ENCODE measurements around the gene WDFY3.

WDFY3 gene

GRCh38 chr4:84966382-84967242, at the start of gene WDFY3:
Gene WDFY3 (minus strand): TSS chr4:84966690. CDS start chr4:84860591, 106,099 bp downstream.
- no CpG with 5 or more reads among the region's 58 CpGs for WGBS (ENCODE audit: insufficient coverage, insufficient read length)
- no peaks in the 10 kb centered on the region for H3K9me3 ChIP-seq (ENCODE audit: control insufficient read depth, insufficient read depth, low read length)
- H3K4me1 ChIP-seq (ENCODE audit: control insufficient read depth, insufficient read depth, low read length), result 0 out of 2 replicates have a peak, but pooled peaks cover under 1% of the 10 kb centered on the region
- H3K27ac ChIP-seq (ENCODE audit: low read length), result no peak within 1 kb of the TSS
- peak within 1 kb of the TSS; percentile 63; the same call in 1 of the 2 replicates for H3K4me3 ChIP-seq (ENCODE audit: low read length)
- H3K27me3 ChIP-seq (ENCODE audit: control insufficient read depth, insufficient read depth, low read length), result no peaks in the 10 kb centered on the region
- no peaks in the 10 kb centered on the region for H3K36me3 ChIP-seq (ENCODE audit: control insufficient read depth, insufficient read depth, low read length)
- DNase-seq (ENCODE audit: low read depth, low spot score), result peak; percentile 73

- DNase-seq (ENCODE audit: low read depth, low spot score), result no peak
- no peaks in the 10 kb centered on the region for H3K9me3 ChIP-seq (ENCODE audit: control insufficient read depth, insufficient read depth, low read length)
- H3K27ac ChIP-seq (ENCODE audit: low read length), result no peak overlapping the region
- WGBS (ENCODE audit: insufficient coverage, insufficient read length), result no CpG with 5 or more reads among the region's 2 CpGs
- H3K4me3 ChIP-seq (ENCODE audit: low read length), result no peak overlapping the region
- no peaks in the 10 kb centered on the region for H3K4me1 ChIP-seq (ENCODE audit: control insufficient read depth, insufficient read depth, low read length)
- H3K27me3 ChIP-seq (ENCODE audit: control insufficient read depth, insufficient read depth, low read length), result no peaks in the 10 kb centered on the region
- no peaks in the 10 kb centered on the region for H3K36me3 ChIP-seq (ENCODE audit: control insufficient read depth, insufficient read depth, low read length)
These were observed 39.4 kb upstream of the WDFY3 start for GRCh38 chr4:85005865-85006377.

GRCh38 chr4:85000343-85000742, 33.9 kb upstream of the WDFY3 start:
- Histone ChIP-seq H3K27me3 (ENCODE audit: control insufficient read depth, insufficient read depth, low read length) (no peaks in the 10 kb centered on the region), H3K27ac (ENCODE audit: low read length) (no peak overlapping the region), H3K4me3 (ENCODE audit: low read length) (no peak overlapping the region), H3K36me3 (ENCODE audit: control insufficient read depth, insufficient read depth, low read length) (no peaks in the 10 kb centered on the region), H3K4me1 (ENCODE audit: control insufficient read depth, insufficient read depth, low read length) (no peaks in the 10 kb centered on the region), H3K9me3 (ENCODE audit: control insufficient read depth, insufficient read depth, low read length) (no peaks in the 10 kb centered on the region)
- 100% methylated on average over 2 of the region's 3 CpGs for WGBS (ENCODE audit: insufficient coverage, insufficient read length)
- no peak for DNase-seq (ENCODE audit: low read depth, low spot score)

- no peak overlapping the region for H3K4me3 ChIP-seq (ENCODE audit: low read length)
These were observed 28.9 kb upstream of the WDFY3 start for GRCh38 chr4:84995386-84995785.

GRCh38 chr4:84994280-84994679, 27.8 kb upstream of the WDFY3 start:
- Histone ChIP-seq H3K27ac (ENCODE audit: low read length) (no peak overlapping the region), H3K27me3 (ENCODE audit: control insufficient read depth, insufficient read depth, low read length) (no peaks in the 10 kb centered on the region), H3K9me3 (ENCODE audit: control insufficient read depth, insufficient read depth, low read length) (no peaks in the 10 kb centered on the region), H3K36me3 (ENCODE audit: control insufficient read depth, insufficient read depth, low read length) (no peaks in the 10 kb centered on the region), H3K4me1 (ENCODE audit: control insufficient read depth, insufficient read depth, low read length) (no peaks in the 10 kb centered on the region), H3K4me3 (ENCODE audit: low read length) (no peak overlapping the region)
- WGBS (ENCODE audit: insufficient coverage, insufficient read length), result no CpG with 5 or more reads among the region's 3 CpGs
- no peak for DNase-seq (ENCODE audit: low read depth, low spot score)

More at GRCh38 chr4:84995386-84995785, 28.9 kb upstream of the WDFY3 start:
- no CpG with 5 or more reads among the region's 3 CpGs for WGBS (ENCODE audit: insufficient coverage, insufficient read length)
- Histone ChIP-seq H3K27me3 (ENCODE audit: control insufficient read depth, insufficient read depth, low read length) (no peaks in the 10 kb centered on the region), H3K4me1 (ENCODE audit: control insufficient read depth, insufficient read depth, low read length) (no peaks in the 10 kb centered on the region), H3K9me3 (ENCODE audit: control insufficient read depth, insufficient read depth, low read length) (no peaks in the 10 kb centered on the region), H3K36me3 (ENCODE audit: control insufficient read depth, insufficient read depth, low read length) (no peaks in the 10 kb centered on the region), H3K27ac (ENCODE audit: low read length) (no peak overlapping the region)
- DNase-seq (ENCODE audit: low read depth, low spot score), result no peak

- Histone ChIP-seq H3K4me3 (ENCODE audit: low read length) (no peak overlapping the region), H3K27me3 (ENCODE audit: control insufficient read depth, insufficient read depth, low read length) (no peaks in the 10 kb centered on the region), H3K27ac (ENCODE audit: low read length) (no peak overlapping the region), H3K4me1 (ENCODE audit: control insufficient read depth, insufficient read depth, low read length) (no peaks in the 10 kb centered on the region), H3K9me3 (ENCODE audit: control insufficient read depth, insufficient read depth, low read length) (no peaks in the 10 kb centered on the region), H3K36me3 (ENCODE audit: control insufficient read depth, insufficient read depth, low read length) (no peaks in the 10 kb centered on the region)
- DNase-seq (ENCODE audit: low read depth, low spot score), result no peak
- no CpG with 5 or more reads among the region's 2 CpGs for WGBS (ENCODE audit: insufficient coverage, insufficient read length)
These were observed 19.5 kb upstream of the WDFY3 start for GRCh38 chr4:84985952-84986351.

GRCh38 chr4:84977396-84977795, 10.9 kb upstream of the WDFY3 start:
- DNase-seq (ENCODE audit: low read depth, low spot score), result no peak

GRCh38 chr4:84973856-84974255, 7.4 kb upstream of the WDFY3 start:
- H3K4me3 ChIP-seq (ENCODE audit: low read length), result no peak overlapping the region
- DNase-seq (ENCODE audit: low read depth, low spot score), result no peak
- H3K27ac ChIP-seq (ENCODE audit: low read length), result no peak overlapping the region
- H3K4me1 ChIP-seq (ENCODE audit: control insufficient read depth, insufficient read depth, low read length), result 0 out of 2 replicates have a peak, but pooled peaks cover 1% of the 10 kb centered on the region
- H3K9me3 ChIP-seq (ENCODE audit: control insufficient read depth, insufficient read depth, low read length), result no peaks in the 10 kb centered on the region
- H3K36me3 ChIP-seq (ENCODE audit: control insufficient read depth, insufficient read depth, low read length), result no peaks in the 10 kb centered on the region
- no peaks in the 10 kb centered on the region for H3K27me3 ChIP-seq (ENCODE audit: control insufficient read depth, insufficient read depth, low read length)

More at GRCh38 chr4:84977396-84977795, 10.9 kb upstream of the WDFY3 start:
- H3K4me1 ChIP-seq (ENCODE audit: control insufficient read depth, insufficient read depth, low read length), result no peaks in the 10 kb centered on the region
- no peak overlapping the region for H3K4me3 ChIP-seq (ENCODE audit: low read length)
- H3K9me3 ChIP-seq (ENCODE audit: control insufficient read depth, insufficient read depth, low read length), result no peaks in the 10 kb centered on the region
- no peaks in the 10 kb centered on the region for H3K27me3 ChIP-seq (ENCODE audit: control insufficient read depth, insufficient read depth, low read length)
- no peak overlapping the region for H3K27ac ChIP-seq (ENCODE audit: low read length)
- no peaks in the 10 kb centered on the region for H3K36me3 ChIP-seq (ENCODE audit: control insufficient read depth, insufficient read depth, low read length)

- no peaks in the 10 kb centered on the region for H3K9me3 ChIP-seq (ENCODE audit: control insufficient read depth, insufficient read depth, low read length)
- no peaks in the 10 kb centered on the region for H3K36me3 ChIP-seq (ENCODE audit: control insufficient read depth, insufficient read depth, low read length)
- no peak for DNase-seq (ENCODE audit: low read depth, low spot score)
- no peak overlapping the region for H3K4me3 ChIP-seq (ENCODE audit: low read length)
- WGBS (ENCODE audit: insufficient coverage, insufficient read length), result no CpG with 5 or more reads among the region's 3 CpGs
- H3K27me3 ChIP-seq (ENCODE audit: control insufficient read depth, insufficient read depth, low read length), result no peaks in the 10 kb centered on the region
- no peak overlapping the region for H3K27ac ChIP-seq (ENCODE audit: low read length)
- 0 out of 2 replicates have a peak, but pooled peaks cover 1% of the 10 kb centered on the region for H3K4me1 ChIP-seq (ENCODE audit: control insufficient read depth, insufficient read depth, low read length)
These were observed 4.9 kb upstream of the WDFY3 start for GRCh38 chr4:84971319-84971932.

GRCh38 chr4:84968925-84969324, 2.4 kb upstream of the WDFY3 start:
- DNase-seq (ENCODE audit: low read depth, low spot score), result no peak
- no CpG with 5 or more reads among the region's 1 CpG for WGBS (ENCODE audit: insufficient coverage, insufficient read length)
- no peaks in the 10 kb centered on the region for H3K9me3 ChIP-seq (ENCODE audit: control insufficient read depth, insufficient read depth, low read length)

More at GRCh38 chr4:84968925-84969324, 2.4 kb upstream of the WDFY3 start:
- no peaks in the 10 kb centered on the region for H3K36me3 ChIP-seq (ENCODE audit: control insufficient read depth, insufficient read depth, low read length)
- no peaks in the 10 kb centered on the region for H3K27me3 ChIP-seq (ENCODE audit: control insufficient read depth, insufficient read depth, low read length)
- no peak overlapping the region for H3K4me3 ChIP-seq (ENCODE audit: low read length)
- 0 out of 2 replicates have a peak, but pooled peaks cover 1% of the 10 kb centered on the region for H3K4me1 ChIP-seq (ENCODE audit: control insufficient read depth, insufficient read depth, low read length)
- H3K27ac ChIP-seq (ENCODE audit: low read length), result no peak overlapping the region

Data from iPS DF 6.9 (cell line).